ENCODE data around the gene SPAG16. TPM values are rescaled to one million over a fixed set of nuclear protein-coding genes. Genes with fewer than 3 reads are reported as not detected.

Gene SPAG16
- total RNA-seq, 2 donors from 2014 or later: 15.5 to 22.8 TPM

DNA sequence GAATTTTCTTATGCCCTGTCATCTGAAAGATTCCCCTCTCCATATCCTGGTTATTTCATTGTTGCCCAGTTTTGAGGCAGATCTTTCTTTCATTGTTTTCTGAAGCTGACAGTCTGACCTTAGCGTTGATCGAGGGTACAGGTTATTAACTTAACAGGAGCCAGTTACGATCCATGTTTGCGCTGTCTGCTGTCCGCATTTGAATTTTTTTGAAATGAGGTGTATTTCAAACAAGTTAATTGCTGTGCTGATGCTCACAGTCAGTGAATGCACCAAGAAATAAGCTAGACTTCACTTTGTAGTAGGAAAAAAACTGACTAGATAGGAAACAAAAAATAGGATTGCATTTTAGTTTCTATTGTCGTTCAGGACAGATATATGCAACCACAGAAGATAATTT is 34.8 kb upstream of the SPAG16 start:
- H3K9me3 ChIP-seq: no peaks in the 10 kb centered on the region
- 40 to 44% methylated on average over 6 of the region's 6 CpGs for WGBS, 2 donors
- H3K4me1 ChIP-seq: peaks cover 4% of the 10 kb centered on the region
- ATAC-seq (no peak), DNase-seq (no peak)
- H3K4me3 ChIP-seq: no peak overlapping the region
- TF ChIP-seq POLR2A (IDR thresholded peaks at IDR 0.05): no peak
- TF ChIP-seq, protein P1, sequence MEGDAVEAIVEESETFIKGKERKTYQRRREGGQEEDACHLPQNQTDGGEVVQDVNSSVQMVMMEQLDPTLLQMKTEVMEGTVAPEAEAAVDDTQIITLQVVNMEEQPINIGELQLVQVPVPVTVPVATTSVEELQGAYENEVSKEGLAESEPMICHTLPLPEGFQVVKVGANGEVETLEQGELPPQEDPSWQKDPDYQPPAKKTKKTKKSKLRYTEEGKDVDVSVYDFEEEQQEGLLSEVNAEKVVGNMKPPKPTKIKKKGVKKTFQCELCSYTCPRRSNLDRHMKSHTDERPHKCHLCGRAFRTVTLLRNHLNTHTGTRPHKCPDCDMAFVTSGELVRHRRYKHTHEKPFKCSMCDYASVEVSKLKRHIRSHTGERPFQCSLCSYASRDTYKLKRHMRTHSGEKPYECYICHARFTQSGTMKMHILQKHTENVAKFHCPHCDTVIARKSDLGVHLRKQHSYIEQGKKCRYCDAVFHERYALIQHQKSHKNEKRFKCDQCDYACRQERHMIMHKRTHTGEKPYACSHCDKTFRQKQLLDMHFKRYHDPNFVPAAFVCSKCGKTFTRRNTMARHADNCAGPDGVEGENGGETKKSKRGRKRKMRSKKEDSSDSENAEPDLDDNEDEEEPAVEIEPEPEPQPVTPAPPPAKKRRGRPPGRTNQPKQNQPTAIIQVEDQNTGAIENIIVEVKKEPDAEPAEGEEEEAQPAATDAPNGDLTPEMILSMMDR (IDR thresholded peaks at IDR 0.05): no peak
- H3K27ac ChIP-seq: no peak overlapping the region
- no peaks in the 10 kb centered on the region for H3K27me3 ChIP-seq
- intact Hi-C loops (cut with DNase I): no loop called here
- H3K36me3 ChIP-seq (replicated peaks in 1 of 2; ENCODE audit: insufficient read depth in 1 of 2, low read depth in 2 of 2): no peaks in the 10 kb centered on the region

DNA sequence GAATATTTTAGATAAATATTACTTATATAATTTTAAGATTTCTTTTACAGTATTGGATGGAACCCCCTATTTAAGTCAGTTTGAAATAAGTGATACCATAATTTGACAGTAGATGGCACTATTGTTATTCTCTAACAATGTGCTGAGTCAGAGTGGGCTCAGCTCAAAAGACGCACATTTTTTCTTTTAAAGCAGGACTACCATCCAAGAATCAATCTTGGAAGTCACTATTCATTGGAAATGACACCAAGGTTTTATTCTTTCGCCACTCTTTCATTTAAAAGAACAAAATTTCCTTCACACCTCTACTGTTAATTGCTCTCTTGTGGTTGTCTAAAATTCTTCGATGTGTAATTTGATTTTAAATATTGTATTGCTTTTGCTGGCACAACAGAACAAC is 32.6 kb upstream of the SPAG16 start:
- ATAC-seq: peak; percentile 92

DNA sequence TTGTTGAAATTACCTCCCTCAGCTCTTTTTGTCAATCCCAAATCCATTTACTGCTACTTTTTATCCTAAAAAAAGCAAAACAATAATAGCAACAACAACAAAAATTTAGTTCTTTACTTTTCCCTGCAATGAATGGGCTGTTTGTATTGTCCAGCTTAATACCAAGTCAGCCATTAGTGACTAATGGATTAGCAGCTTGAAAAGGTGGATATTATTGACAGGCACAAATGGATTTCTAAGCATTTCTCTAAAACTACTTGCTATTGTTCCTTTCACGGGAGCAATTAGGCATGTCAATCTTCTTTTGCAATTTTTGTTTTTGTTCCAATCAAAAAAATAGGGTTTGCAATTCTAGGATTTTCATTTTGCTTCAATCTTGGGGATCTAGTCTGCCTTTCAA is 32.1 kb upstream of the SPAG16 start:
- intact Hi-C loops (cut with DNase I): no loop called here
- Histone ChIP-seq H3K9me3 (no peaks in the 10 kb centered on the region), H3K4me3 (no peak overlapping the region), H3K27ac (no peak overlapping the region), H3K27me3 (no peaks in the 10 kb centered on the region), H3K36me3 (replicated peaks in 1 of 2; ENCODE audit: insufficient read depth in 1 of 2, low read depth in 2 of 2) (no peaks in the 10 kb centered on the region), H3K4me1 (peaks cover 4% of the 10 kb centered on the region)
- DNase-seq (no peak), ATAC-seq (no peak)
- WGBS, 2 donors: 12 to 41% methylated on average over 1 of the region's 1 CpG
- TF ChIP-seq, protein P1 (IDR thresholded peaks at IDR 0.05): no peak
- no peak for TF ChIP-seq POLR2A (IDR thresholded peaks at IDR 0.05)

More for the DNA sequence above, 32.6 kb upstream of the SPAG16 start:
- H3K27ac ChIP-seq: no peak overlapping the region
- 21 to 23% methylated on average over 3 of the region's 3 CpGs for WGBS, 2 donors
- H3K4me3 ChIP-seq: no peak overlapping the region
- H3K36me3 ChIP-seq (replicated peaks in 1 of 2; ENCODE audit: insufficient read depth in 1 of 2, low read depth in 2 of 2): no peaks in the 10 kb centered on the region
- no peaks in the 10 kb centered on the region for H3K9me3 ChIP-seq
- intact Hi-C loops (cut with DNase I): no loop called here
- peaks cover 4% of the 10 kb centered on the region for H3K4me1 ChIP-seq
- DNase-seq: peak in 3 of 4 donors; percentile 24 to 35 (median 29)
- no peaks in the 10 kb centered on the region for H3K27me3 ChIP-seq
- TF ChIP-seq, protein P1 (IDR thresholded peaks at IDR 0.05): peak; percentile 27 to 83 (median 78)
- TF ChIP-seq POLR2A (IDR thresholded peaks at IDR 0.05): no peak

DNA sequence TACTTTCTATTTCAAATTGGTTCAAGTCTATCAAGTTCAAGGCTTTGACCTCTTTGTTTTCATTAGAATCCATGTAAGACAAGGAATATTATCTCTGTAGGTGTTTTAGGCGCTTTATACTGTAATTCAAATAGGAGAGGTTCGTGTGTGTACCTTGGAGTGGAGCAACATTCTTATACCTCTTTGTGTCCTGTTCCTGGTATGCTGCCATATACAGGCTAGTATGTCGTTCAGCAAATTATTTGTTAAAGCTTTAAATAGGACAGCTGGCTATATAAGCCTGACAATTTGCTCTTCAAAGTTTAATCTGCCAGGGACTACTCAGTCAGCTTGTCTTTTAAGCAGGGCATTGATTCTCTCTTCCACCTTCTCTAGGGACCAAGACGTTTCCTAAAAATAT is 31.1 kb upstream of the SPAG16 start:
- peaks cover 4% of the 10 kb centered on the region for H3K4me1 ChIP-seq
- 33 to 34% methylated on average over 4 of the region's 4 CpGs for WGBS, 2 donors
- H3K27ac ChIP-seq: no peak overlapping the region
- ATAC-seq (no peak), DNase-seq (no peak)
- no peaks in the 10 kb centered on the region for H3K36me3 ChIP-seq (replicated peaks in 1 of 2; ENCODE audit: insufficient read depth in 1 of 2, low read depth in 2 of 2)
- H3K27me3 ChIP-seq: no peaks in the 10 kb centered on the region
- no peak overlapping the region for H3K4me3 ChIP-seq
- H3K9me3 ChIP-seq: no peaks in the 10 kb centered on the region
- intact Hi-C loops (cut with DNase I): no loop called here
- TF ChIP-seq POLR2A (IDR thresholded peaks at IDR 0.05): no peak
- TF ChIP-seq, protein P1 (IDR thresholded peaks at IDR 0.05): no peak

DNA sequence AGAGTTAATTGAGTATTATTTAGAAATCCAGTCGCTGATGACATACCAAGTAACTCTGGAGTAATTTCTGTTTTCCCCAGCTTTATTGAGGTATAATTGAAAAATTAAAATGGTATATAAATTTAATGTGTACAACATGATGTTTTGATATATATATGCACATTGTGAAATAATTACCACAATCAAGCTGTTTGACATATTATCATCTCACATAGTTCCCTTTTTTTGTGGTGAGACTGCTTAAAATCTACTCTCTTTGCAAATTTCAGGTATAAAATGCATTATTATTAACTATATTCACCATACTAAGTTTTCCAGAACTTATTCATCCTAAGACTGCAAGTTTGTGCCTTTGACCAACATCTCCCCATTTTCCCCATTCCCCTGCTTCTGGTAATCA is 25.0 kb upstream of the SPAG16 start:
- no peaks in the 10 kb centered on the region for H3K9me3 ChIP-seq
- no peak for DNase-seq
- H3K27ac ChIP-seq: no peak overlapping the region
- no peak overlapping the region for H3K4me3 ChIP-seq
- peaks cover 5% of the 10 kb centered on the region for H3K4me1 ChIP-seq
- no peaks in the 10 kb centered on the region for H3K27me3 ChIP-seq
- WGBS, 2 donors: 88 to 93% methylated on average over 1 of the region's 1 CpG
- no peak for TF ChIP-seq POLR2A (IDR thresholded peaks at IDR 0.05)
- TF ChIP-seq, protein P1 (IDR thresholded peaks at IDR 0.05): no peak
- no peak for ATAC-seq
- intact Hi-C loops (cut with DNase I): no loop called here
- H3K36me3 ChIP-seq (replicated peaks in 1 of 2; ENCODE audit: insufficient read depth in 1 of 2, low read depth in 2 of 2): no peaks in the 10 kb centered on the region

All from body of pancreas (tissue), 4 donors.